Endothelial cell of umbilical vein (primary cell): Measurements from ENCODE around the gene CAMKK2. TPM values are rescaled to one million over a fixed set of nuclear protein-coding genes. Genes with fewer than 3 reads are reported as not detected.

Experiments used
- BruUV-seq: library from RNA; stranded (reverse); fragments of 400-500 nt; replicated peaks from 2 replicates; lab custom pipeline; 2021; lab: Mats Ljungman, UMichigan
- CTCF ChIA-PET: fragments of 300-600, 350-600 bp; sonication (Branson Sonifier 250); formaldehyde crosslinking; loops from one replicate; lab custom pipeline; 2021; ENCODE audit warnings: antibody characterized with exemption, inconsistent platforms; lab: Charles Lee
- POLR2A ChIA-PET: fragments of 300-600, 350-600 bp; sonication (Branson Sonifier 250); formaldehyde crosslinking; loops from one replicate; lab custom pipeline; 2021; ENCODE audit warnings: antibody characterized with exemption, inconsistent platforms; lab: Charles Lee
- DNase-seq: peaks from one replicate; pipeline ENCODE4 v3.0.0-alpha.2; 2011; ENCODE audit warnings: low read depth, low spot score
- FAIRE-seq: peaks from 2 replicates; lab custom pipeline; 2011; peaks lifted over from hg19 to GRCh38; lab: Jason Lieb, UNC
- H2AFZ ChIP-seq: 2 replicates; pipeline ENCODE4 v1.6.0; 2012; ENCODE audit warnings: low read depth, low read length, control low read depth, inconsistent platforms
- H3K27ac ChIP-seq: 2 replicates; pipeline ENCODE4 v1.5.1; 2011; ENCODE audit warnings: low read depth, mild to moderate bottlenecking, control low read depth, low read length, moderate library complexity; ENCODE audit not compliant: insufficient read depth
- H3K27me3 ChIP-seq, 2 experiments: 2 replicates each; pipeline versions ENCODE4 v1.6.0 to v1.6.1; 2011; ENCODE audit warnings: low read length in 2 of 2, mixed read lengths in 1 of 2; ENCODE audit not compliant: control insufficient read depth in 2 of 2, insufficient read depth in 2 of 2
- H3K36me3 ChIP-seq, 2 experiments: 2 replicates in 1 of 2; 3 replicates in 1 of 2; pipeline ENCODE4 v1.5.1; 2011; ENCODE audit warnings: low read length in 2 of 2, mild to moderate bottlenecking in 1 of 2, moderate library complexity in 1 of 2; ENCODE audit not compliant: control insufficient read depth in 2 of 2, insufficient read depth in 2 of 2; ENCODE audit errors: extremely low read depth in 1 of 2
- H3K4me1 ChIP-seq: 3 replicates; pipeline ENCODE4 v1.5.1; 2011; ENCODE audit warnings: mild to moderate bottlenecking, low read length; ENCODE audit not compliant: control insufficient read depth, insufficient read depth; ENCODE audit errors: extremely low read depth
- H3K4me2 ChIP-seq: 2 replicates; pipeline ENCODE4 v1.6.1; 2011; ENCODE audit warnings: low read length, control low read depth, mixed read lengths; ENCODE audit not compliant: insufficient read depth
- H3K4me3 ChIP-seq, 3 experiments: fragments of 200-600 bp in 1 of 3; sonication (generic), shearing (Covaris generic) in 1 of 3; replicated peaks in 1 of 3; 2 replicates each; pipeline ENCODE4 v1.5.1; 2011 to 2016; ENCODE audit warnings: control low read depth in 3 of 3, low read length in 3 of 3, mild to moderate bottlenecking in 2 of 3, inconsistent platforms in 1 of 3, low read depth in 1 of 3, moderate library complexity in 1 of 3; ENCODE audit not compliant: insufficient read depth in 1 of 3
- H3K79me2 ChIP-seq: 2 replicates; pipeline ENCODE4 v1.6.0; 2012; ENCODE audit warnings: low read length, inconsistent platforms; ENCODE audit not compliant: control insufficient read depth, insufficient read depth
- H3K9ac ChIP-seq: replicated peaks from 2 replicates; pipeline ENCODE3; 2011; ENCODE audit warnings: low read length, control low read depth; ENCODE audit not compliant: insufficient read depth; ENCODE audit errors: extremely low read depth
- H3K9me1 ChIP-seq: replicated peaks from 3 replicates; pipeline ENCODE4 v1.6.0; 2011; ENCODE audit warnings: mild to moderate bottlenecking, low read length; ENCODE audit not compliant: control insufficient read depth, insufficient read depth; ENCODE audit errors: extremely low read depth
- H3K9me3 ChIP-seq: replicated peaks from 2 replicates; pipeline ENCODE4 v1.5.1; 2012; ENCODE audit warnings: low read length, inconsistent platforms; ENCODE audit not compliant: control insufficient read depth, insufficient read depth
- H4K20me1 ChIP-seq: replicated peaks from 2 replicates; pipeline ENCODE3; 2011; ENCODE audit warnings: mild to moderate bottlenecking, low read length; ENCODE audit not compliant: control insufficient read depth, insufficient read depth; ENCODE audit errors: extremely low read depth
- EZH2 ChIP-seq: IDR thresholded peaks from 2 replicates; pipeline ENCODE4 v1.6.1; 2012; ENCODE audit warnings: borderline replicate concordance, low read depth, mild to moderate bottlenecking, moderate library complexity, low read length, inconsistent platforms; ENCODE audit not compliant: severe bottlenecking
- FOS ChIP-seq: IDR thresholded peaks from 2 replicates; pipeline ENCODE4 v1.6.1; 2011; ENCODE audit warnings: mild to moderate bottlenecking, low read length, moderate library complexity, borderline replicate concordance; ENCODE audit not compliant: insufficient read depth
- GATA2 ChIP-seq: IDR thresholded peaks from 2 replicates; pipeline ENCODE4 v1.7.0; 2011; ENCODE audit warnings: low read depth, mild to moderate bottlenecking, moderate library complexity, mixed read lengths, low read length; ENCODE audit not compliant: insufficient read length, insufficient read depth
- JUN ChIP-seq: IDR thresholded peaks from 2 replicates; pipeline ENCODE4 v1.6.1; 2011; ENCODE audit warnings: borderline replicate concordance, low read depth; ENCODE audit not compliant: insufficient read length, insufficient read depth
- MYC ChIP-seq: IDR thresholded peaks from one replicate; pipeline ENCODE4 v1.6.1; 2011; ENCODE audit warnings: mild to moderate bottlenecking, low read depth, low read length
- POLR2A ChIP-seq: IDR thresholded peaks from 2 replicates; pipeline ENCODE4 v1.6.1; 2012; ENCODE audit warnings: low read depth, mild to moderate bottlenecking, control low read depth, low read length
- POLR2AphosphoS5 ChIP-seq: IDR thresholded peaks from 2 replicates; pipeline ENCODE4 v1.6.1; 2012; ENCODE audit warnings: low read depth, mild to moderate bottlenecking, control low read depth, low read length, moderate library complexity; ENCODE audit not compliant: insufficient read depth
- dilution Hi-C: fragments of 300-500 bp; cut with MboI; formaldehyde crosslinking; loops from one replicate; pipeline ENCODE4 v1.15.0; 2019; ENCODE audit warnings: low sequenced_read_pairs; ENCODE audit not compliant: extremely low pct_ligation_motif_present
- intact Hi-C: fragments of 100-400 bp; cut with micrococcal nuclease; formaldehyde crosslinking; loops from one replicate; pipeline ENCODE4 v1.10.0; 2022
- polyA plus RNA-seq, 4 experiments: library from polyadenylated mRNA; depleted of rRNA in 3 of 4; stranded (reverse) in 3 of 4; unstranded in 1 of 4; fragments of >200 nt; gene quantifications; 2 replicates each; pipeline versions ENCODE4 v1.2.1 to v1.2.3, GENCODE V29; 2011 to 2012; ENCODE audit warnings: missing spikeins in 1 of 4
- total RNA-seq: library from RNA; stranded (reverse); gene quantifications from 2 replicates; pipeline ENCODE4 v1.2.3, GENCODE V29; 2021
- TF ChIP-seq, protein P1 (sequence below), 2 donors: IDR thresholded peaks; 1 replicate in 1 of 2; 2 replicates in 1 of 2; pipeline ENCODE4 v1.5.1; 2011; ENCODE audit warnings: low read length in 2 of 2, mild to moderate bottlenecking in 2 of 2, moderate library complexity in 2 of 2, control low read depth in 1 of 2, inconsistent platforms in 1 of 2, low read depth in 1 of 2; ENCODE audit not compliant: insufficient read depth in 1 of 2; ENCODE audit errors: extremely low read depth in 1 of 2
- TF ChIP-seq, protein P2 (sequence below): IDR thresholded peaks from 2 replicates; pipeline ENCODE4 v1.6.1; 2011; ENCODE audit not compliant: insufficient read depth, insufficient read length

Gene CAMKK2
- total and polyA plus RNA-seq, 2 donors (not counting 3 experiments of a cell fraction or from before 2014, with no cell fraction given), result 32.5 to 45.0 TPM

GRCh38 chr12:121330195-121330594 is 33.7 kb upstream of the CAMKK2 start:
- no peak overlapping the region for H2AFZ ChIP-seq
- CTCF ChIA-PET, result no interaction called here
- peaks cover 25 to 36% of the 10 kb centered on the region in 2 experiments for H3K36me3 ChIP-seq
- H4K20me1 ChIP-seq, result no peaks in the 10 kb centered on the region
- BruUV-seq, result no TSS peak
- H3K9me3 ChIP-seq, result no peaks in the 10 kb centered on the region
- no peak for TF ChIP-seq FOS
- TF ChIP-seq JUN, result no peak
- TF ChIP-seq EZH2, result no peak
- no peak for TF ChIP-seq POLR2A
- no peak for TF ChIP-seq POLR2AphosphoS5
- TF ChIP-seq, protein P1, sequence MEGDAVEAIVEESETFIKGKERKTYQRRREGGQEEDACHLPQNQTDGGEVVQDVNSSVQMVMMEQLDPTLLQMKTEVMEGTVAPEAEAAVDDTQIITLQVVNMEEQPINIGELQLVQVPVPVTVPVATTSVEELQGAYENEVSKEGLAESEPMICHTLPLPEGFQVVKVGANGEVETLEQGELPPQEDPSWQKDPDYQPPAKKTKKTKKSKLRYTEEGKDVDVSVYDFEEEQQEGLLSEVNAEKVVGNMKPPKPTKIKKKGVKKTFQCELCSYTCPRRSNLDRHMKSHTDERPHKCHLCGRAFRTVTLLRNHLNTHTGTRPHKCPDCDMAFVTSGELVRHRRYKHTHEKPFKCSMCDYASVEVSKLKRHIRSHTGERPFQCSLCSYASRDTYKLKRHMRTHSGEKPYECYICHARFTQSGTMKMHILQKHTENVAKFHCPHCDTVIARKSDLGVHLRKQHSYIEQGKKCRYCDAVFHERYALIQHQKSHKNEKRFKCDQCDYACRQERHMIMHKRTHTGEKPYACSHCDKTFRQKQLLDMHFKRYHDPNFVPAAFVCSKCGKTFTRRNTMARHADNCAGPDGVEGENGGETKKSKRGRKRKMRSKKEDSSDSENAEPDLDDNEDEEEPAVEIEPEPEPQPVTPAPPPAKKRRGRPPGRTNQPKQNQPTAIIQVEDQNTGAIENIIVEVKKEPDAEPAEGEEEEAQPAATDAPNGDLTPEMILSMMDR (IDR thresholded peaks at IDR 0.05; ENCODE audit: extremely low read depth in 1 of 2, insufficient read depth in 1 of 2, low read depth in 1 of 2, low read length in 2 of 2), result no peak
- H3K4me1 ChIP-seq, result no peaks in the 10 kb centered on the region
- dilution Hi-C loops, result no loop called here
- no peaks in the 10 kb centered on the region for H3K79me2 ChIP-seq
- no peak overlapping the region for H3K4me2 ChIP-seq
- H3K9ac ChIP-seq, result no peak overlapping the region
- no peaks in the 10 kb centered on the region for H3K9me1 ChIP-seq
- intact Hi-C loops, result loop anchor here (5.0 kb wide), 1 partner anchor 72 kb away; the partner anchor contains the start of gene RNF34
- DNase-seq (no peak), FAIRE-seq (no peak)
- H3K27me3 ChIP-seq, result no peaks in the 10 kb centered on the region
- H3K27ac ChIP-seq, result no peak overlapping the region
- no peak overlapping the region for H3K4me3 ChIP-seq
- POLR2A ChIA-PET, result no interaction called here

GRCh38 chr12:121328620-121329019 is 32.1 kb upstream of the CAMKK2 start:
- ChIA-PET CTCF (interaction anchor here (1.4 kb wide), 1 partner anchor 114 kb away, joined by 3 read pairs; no protein-coding TSS in a partner anchor), POLR2A (no interaction called here)
- H3K9me1 ChIP-seq, result no peaks in the 10 kb centered on the region
- no peaks in the 10 kb centered on the region for H3K4me1 ChIP-seq
- H2AFZ ChIP-seq, result no peak overlapping the region
- no peaks in the 10 kb centered on the region for H3K9me3 ChIP-seq
- no peaks in the 10 kb centered on the region for H3K27me3 ChIP-seq
- BruUV-seq, result no TSS peak
- H3K9ac ChIP-seq, result no peak overlapping the region
- H3K27ac ChIP-seq, result no peak overlapping the region
- H3K79me2 ChIP-seq, result no peaks in the 10 kb centered on the region
- no peak overlapping the region for H3K4me3 ChIP-seq
- peaks cover 24 to 38% of the 10 kb centered on the region in 2 experiments for H3K36me3 ChIP-seq
- dilution Hi-C loops, result no loop called here
- no peaks in the 10 kb centered on the region for H4K20me1 ChIP-seq
- intact Hi-C loops, result no loop called here
- no peak for FAIRE-seq
- TF ChIP-seq POLR2AphosphoS5, result no peak
- no peak for TF ChIP-seq POLR2A
- TF ChIP-seq, protein P1 (IDR thresholded peaks at IDR 0.05; ENCODE audit: extremely low read depth in 1 of 2, insufficient read depth in 1 of 2, low read depth in 1 of 2, low read length in 2 of 2), result no peak
- TF ChIP-seq EZH2, result no peak
- TF ChIP-seq MYC, result no peak
- TF ChIP-seq, protein P2, sequence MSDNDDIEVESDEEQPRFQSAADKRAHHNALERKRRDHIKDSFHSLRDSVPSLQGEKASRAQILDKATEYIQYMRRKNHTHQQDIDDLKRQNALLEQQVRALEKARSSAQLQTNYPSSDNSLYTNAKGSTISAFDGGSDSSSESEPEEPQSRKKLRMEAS, result no peak
- no peak for TF ChIP-seq GATA2
- no peak for TF ChIP-seq FOS
- TF ChIP-seq JUN, result no peak
- DNase-seq, result no peak
- no peak overlapping the region for H3K4me2 ChIP-seq
